ENCODE measurements around the gene SLC37A1. TPM values are rescaled to one million over a fixed set of nuclear protein-coding genes. Genes with fewer than 3 reads are reported as not detected.

SLC37A1 gene
- total and polyA plus RNA-seq, 9 of the 15 experiments (the other 6 are each of a cell fraction or from before 2014, with no cell fraction given), result 0.06 to 3.4 (median 0.40) TPM

GRCh38 chr21:42468491-42469131 lies 45.0 kb upstream of the SLC37A1 start (continued):
- TF ChIP-seq JUND (IDR thresholded peaks at IDR 0.05; ENCODE audit: borderline replicate concordance, low read depth, low read length) (no peak), JUND (tag; IDR thresholded peaks at IDR 0.05; ENCODE audit: borderline replicate concordance, low read depth, low read length) (no peak; the same call in 2 of the 3 replicates), SFPQ (IDR thresholded peaks at IDR 0.05; ENCODE audit: low read depth, low read length) (no peak), TEAD1 (CRISPR knock-in tag; IDR thresholded peaks at IDR 0.05) (0 out of 4 replicates have a peak, but pooled peaks of 1 of the 2 experiments have one; percentile 18), HOMEZ (CRISPR knock-in tag; IDR thresholded peaks at IDR 0.05) (no peak), NFIX (CRISPR knock-in tag; IDR thresholded peaks at IDR 0.05; ENCODE audit: low read depth) (no peak), SMARCE1 (IDR thresholded peaks at IDR 0.05) (peak; percentile 27; the same call in 1 of the 2 replicates), GTF2E2 (tag; IDR thresholded peaks at IDR 0.05) (no peak), ZNF778 (CRISPR knock-in tag; IDR thresholded peaks at IDR 0.05) (no peak), MBD1 (CRISPR knock-in tag; IDR thresholded peaks at IDR 0.05) (no peak), FOXK1 (CRISPR knock-in tag; IDR thresholded peaks at IDR 0.05; ENCODE audit: borderline replicate concordance) (no peak), TRIM25 (IDR thresholded peaks at IDR 0.05; ENCODE audit: borderline replicate concordance) (no peak), ZNF830 (CRISPR knock-in tag; IDR thresholded peaks at IDR 0.05) (no peak)

All from K562 (cell line).